HCT116 (cell line): ENCODE data around the gene LOXHD1. TPM values are rescaled to one million over a fixed set of nuclear protein-coding genes. Genes with fewer than 3 reads are reported as not detected.

ENCODE experiments used
- ATAC-seq: fragments of 200-7000 bp; cut with Tn5 transposase; 2 replicates; pipeline ENCODE4 v1.9.1; 2020; ENCODE audit warnings: mild to moderate bottlenecking, moderate library complexity
- BruUV-seq: library from RNA; stranded (reverse); fragments of 400-500 nt; replicated peaks from 2 replicates; lab custom pipeline; 2021; lab: Mats Ljungman, UMichigan
- CTCF ChIA-PET: fragments of 300-600 bp; sonication (Branson Sonifier 250); formaldehyde crosslinking; loops from one replicate; lab custom pipeline; 2021; ENCODE audit warnings: antibody characterized with exemption; lab: Charles Lee
- POLR2A ChIA-PET: fragments of 300-600, 350-600 bp; sonication (Branson Sonifier 250); formaldehyde crosslinking; loops from one replicate; lab custom pipeline; 2021; ENCODE audit warnings: antibody characterized with exemption; lab: Charles Lee
- RAD21 ChIA-PET, 2 experiments: fragments of 300-600 bp; sonication (Branson Sonifier 250); formaldehyde crosslinking; loops; one replicate each; lab custom pipeline; 2023; ENCODE audit warnings: low total read pairs in 2 of 2; ENCODE audit not compliant: uncharacterized antibody in 2 of 2, unreplicated experiment in 2 of 2, low non-redundant PET in 1 of 2; lab: Charles Lee
- DNase-seq: peaks from one replicate; pipeline ENCODE4 v3.0.0-alpha.2; 2010; ENCODE audit warnings: low read depth, low spot score
- H2AFZ ChIP-seq: fragments of 200-600 bp; shearing (Covaris generic), sonication (generic); 2 replicates; pipeline ENCODE4 v1.6.1; 2017; ENCODE audit warnings: low read depth, mixed run types, mixed read lengths, antibody characterized with exemption, low read length; ENCODE audit not compliant: poor library complexity, severe bottlenecking
- H3K27ac ChIP-seq: 2 replicates; pipeline ENCODE4 v1.5.1; 2012; ENCODE audit warnings: low read depth, low read length
- H3K27me3 ChIP-seq: fragments of 200-600 bp; sonication (generic); 2 replicates; pipeline ENCODE4 v1.6.1; 2016; ENCODE audit warnings: mixed run types, low read length, mixed read lengths; ENCODE audit not compliant: insufficient read depth
- H3K36me3 ChIP-seq, 2 experiments: fragments of 200-500 bp in 1 of 2; fragments of 200-600 bp in 1 of 2; sonication (Bioruptor generic) in 1 of 2; sonication (generic) in 1 of 2; 2 replicates each; pipeline versions ENCODE4 v1.5.1 to v1.6.1; 2014 to 2016; ENCODE audit warnings: low read length in 2 of 2, inconsistent platforms in 1 of 2, mixed read lengths in 1 of 2, mixed run types in 1 of 2; ENCODE audit not compliant: insufficient read depth in 2 of 2, control insufficient read depth in 1 of 2
- H3K4me1 ChIP-seq, 2 experiments: fragments of 200-600 bp in 1 of 2; sonication (generic) in 1 of 2; 2 replicates each; pipeline versions ENCODE4 v1.5.1 to v1.6.1; 2012 to 2017; ENCODE audit warnings: low read length in 2 of 2, inconsistent platforms in 1 of 2, mild to moderate bottlenecking in 1 of 2, mixed read lengths in 1 of 2, mixed run types in 1 of 2, moderate library complexity in 1 of 2; ENCODE audit not compliant: insufficient read depth in 2 of 2, control insufficient read depth in 1 of 2
- H3K4me2 ChIP-seq: fragments of 200-600 bp; sonication (generic); 2 replicates; pipeline ENCODE4 v1.6.1; 2017; ENCODE audit warnings: mixed run types, low read length, mixed read lengths
- H3K4me3 ChIP-seq, 2 experiments: fragments of 200-600 bp in 1 of 2; sonication (generic) in 1 of 2; replicated peaks in 1 of 2; 2 replicates each; pipeline ENCODE4 v1.5.1; 2011 to 2016; ENCODE audit warnings: low read length in 2 of 2, control low read depth in 1 of 2, low read depth in 1 of 2, mild to moderate bottlenecking in 1 of 2, mixed read lengths in 1 of 2, mixed run types in 1 of 2
- H3K79me2 ChIP-seq: fragments of 200-600 bp; sonication (generic); 2 replicates; pipeline ENCODE4 v1.6.1; 2017; ENCODE audit warnings: mild to moderate bottlenecking, mixed run types, low read length, moderate library complexity, mixed read lengths; ENCODE audit not compliant: insufficient read depth
- H3K9ac ChIP-seq: fragments of 200-600 bp; sonication (generic); 2 replicates; pipeline ENCODE4 v1.6.1; 2016; ENCODE audit warnings: low read length, mixed read lengths
- H3K9me2 ChIP-seq: fragments of 200-600 bp; sonication (generic), shearing (Covaris generic); 2 replicates; pipeline ENCODE4 v1.6.1; 2017; ENCODE audit warnings: mixed run types, mild to moderate bottlenecking, moderate library complexity; ENCODE audit not compliant: insufficient read depth
- H3K9me3 ChIP-seq, 2 experiments: fragments of 200-500 bp in 1 of 2; fragments of 200-600 bp in 1 of 2; sonication (Bioruptor generic) in 1 of 2; sonication (generic) in 1 of 2; 2 replicates each; pipeline ENCODE4 v1.6.1; 2014 to 2017; ENCODE audit warnings: low read length in 2 of 2, mixed read lengths in 2 of 2, inconsistent platforms in 1 of 2, low read depth in 1 of 2, mild to moderate bottlenecking in 1 of 2, mixed run types in 1 of 2, moderate library complexity in 1 of 2; ENCODE audit not compliant: control insufficient read depth in 1 of 2, insufficient read depth in 1 of 2
- H4K20me1 ChIP-seq: fragments of 200-600 bp; sonication (generic), shearing (Covaris generic); 2 replicates; pipeline ENCODE4 v1.6.1; 2017; ENCODE audit warnings: mixed run types, mild to moderate bottlenecking, moderate library complexity; ENCODE audit not compliant: insufficient read depth
- CEBPB ChIP-seq: IDR thresholded peaks from 2 replicates; pipeline ENCODE4 v1.6.1; 2012; ENCODE audit warnings: low read depth
- ELF1 ChIP-seq: IDR thresholded peaks from 2 replicates; pipeline ENCODE4 v1.6.1; 2012; ENCODE audit warnings: low read depth, borderline replicate concordance
- EZH2phosphoT487 ChIP-seq: fragments of 200-600 bp; IDR thresholded peaks from 2 replicates; pipeline ENCODE4 v1.6.1; 2018; ENCODE audit warnings: antibody characterized with exemption, borderline replicate concordance
- JUND ChIP-seq: IDR thresholded peaks from 2 replicates; pipeline ENCODE4 v1.6.1; 2012
- MAX ChIP-seq: IDR thresholded peaks from 2 replicates; pipeline ENCODE4 v1.6.1; 2012
- POLR2AphosphoS5 ChIP-seq: IDR thresholded peaks from 2 replicates; pipeline ENCODE4 v1.6.1; 2011; ENCODE audit warnings: mild to moderate bottlenecking, low read depth, low read length, moderate library complexity
- RAD21 ChIP-seq: IDR thresholded peaks from 2 replicates; pipeline ENCODE4 v1.6.1; 2012; ENCODE audit warnings: low read depth, mild to moderate bottlenecking
- REST ChIP-seq: IDR thresholded peaks from 2 replicates; pipeline ENCODE4 v1.6.1; 2012; ENCODE audit warnings: low read depth
- SIN3A ChIP-seq: IDR thresholded peaks from 2 replicates; pipeline ENCODE4 v1.6.1; 2012; ENCODE audit warnings: low read depth
- SP1 ChIP-seq: IDR thresholded peaks from 2 replicates; pipeline ENCODE4 v1.6.1; 2012; ENCODE audit warnings: low read depth
- TCF7L2 ChIP-seq: IDR thresholded peaks from 2 replicates; pipeline ENCODE4 v1.7.0; 2011; ENCODE audit warnings: borderline replicate concordance, inconsistent platforms; ENCODE audit not compliant: insufficient read depth, insufficient read length; ENCODE audit errors: extremely low read depth
- YY1 ChIP-seq: IDR thresholded peaks from 2 replicates; pipeline ENCODE4 v1.6.1; 2011; ENCODE audit warnings: low read length, low read depth, moderate library complexity, mild to moderate bottlenecking; ENCODE audit not compliant: insufficient replicate concordance; ENCODE audit errors: extremely low read depth
- intact Hi-C: fragments of 100-400 bp; cut with micrococcal nuclease; formaldehyde crosslinking; loops from 2 replicates; pipeline ENCODE4 v1.10.0; 2022
- total RNA-seq: library from RNA; stranded (reverse); gene quantifications from one replicate; pipeline ENCODE4 v1.2.1, GENCODE V29; 2021; ENCODE audit not compliant: unreplicated experiment
- TF ChIP-seq, protein P1 (sequence below), 3 experiments: fragments of 200-600 bp in 1 of 3; sonication (generic) in 1 of 3; IDR thresholded peaks in 2 of 3; conservative IDR thresholded peaks in 1 of 3; 2 replicates each; pipeline ENCODE4 v1.5.1; 2012 to 2017; ENCODE audit warnings: low read depth in 2 of 3, low read length in 2 of 3, antibody characterized with exemption in 1 of 3, borderline replicate concordance in 1 of 3, control low read depth in 1 of 3, mild to moderate bottlenecking in 1 of 3, mixed read lengths in 1 of 3, mixed run types in 1 of 3, moderate library complexity in 1 of 3; ENCODE audit not compliant: insufficient read depth in 1 of 3
- TF ChIP-seq, protein P2 (sequence below): IDR thresholded peaks from 2 replicates; pipeline ENCODE4 v1.6.1; 2011; ENCODE audit warnings: mild to moderate bottlenecking, low read length, moderate library complexity; ENCODE audit not compliant: insufficient replicate concordance; ENCODE audit errors: extremely low read depth
- TF ChIP-seq, protein P3 (sequence below): IDR thresholded peaks from 2 replicates; pipeline ENCODE4 v1.6.1; 2012

Gene LOXHD1
- total RNA-seq, 1 experiment from 2014 or later, result not detected

DNA sequence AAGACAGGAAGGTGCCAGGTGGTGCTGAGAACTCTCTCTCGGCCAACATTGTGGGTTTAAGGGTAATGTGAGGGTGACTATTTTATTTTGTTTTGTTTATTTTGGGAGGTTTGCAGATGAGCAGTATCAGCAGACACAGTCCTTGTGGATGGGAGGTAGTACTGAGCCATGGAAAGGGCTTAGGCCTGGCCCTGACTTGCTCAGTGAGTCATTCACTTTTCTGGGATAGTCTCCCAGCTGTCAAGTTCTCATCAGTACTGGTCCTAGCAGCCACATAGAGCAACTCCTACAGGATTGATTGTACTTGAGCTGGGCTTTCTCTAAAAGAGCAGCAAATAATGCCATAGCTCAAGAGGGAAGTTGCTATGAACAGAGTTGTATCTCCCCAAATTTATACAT lies 175.2 kb downstream of the LOXHD1 start (continued):
- TF ChIP-seq, protein P1, sequence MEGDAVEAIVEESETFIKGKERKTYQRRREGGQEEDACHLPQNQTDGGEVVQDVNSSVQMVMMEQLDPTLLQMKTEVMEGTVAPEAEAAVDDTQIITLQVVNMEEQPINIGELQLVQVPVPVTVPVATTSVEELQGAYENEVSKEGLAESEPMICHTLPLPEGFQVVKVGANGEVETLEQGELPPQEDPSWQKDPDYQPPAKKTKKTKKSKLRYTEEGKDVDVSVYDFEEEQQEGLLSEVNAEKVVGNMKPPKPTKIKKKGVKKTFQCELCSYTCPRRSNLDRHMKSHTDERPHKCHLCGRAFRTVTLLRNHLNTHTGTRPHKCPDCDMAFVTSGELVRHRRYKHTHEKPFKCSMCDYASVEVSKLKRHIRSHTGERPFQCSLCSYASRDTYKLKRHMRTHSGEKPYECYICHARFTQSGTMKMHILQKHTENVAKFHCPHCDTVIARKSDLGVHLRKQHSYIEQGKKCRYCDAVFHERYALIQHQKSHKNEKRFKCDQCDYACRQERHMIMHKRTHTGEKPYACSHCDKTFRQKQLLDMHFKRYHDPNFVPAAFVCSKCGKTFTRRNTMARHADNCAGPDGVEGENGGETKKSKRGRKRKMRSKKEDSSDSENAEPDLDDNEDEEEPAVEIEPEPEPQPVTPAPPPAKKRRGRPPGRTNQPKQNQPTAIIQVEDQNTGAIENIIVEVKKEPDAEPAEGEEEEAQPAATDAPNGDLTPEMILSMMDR (IDR thresholded peaks at IDR 0.05 in 2 of 3, conservative IDR thresholded peaks at IDR 0.05 in 1 of 3; ENCODE audit: borderline replicate concordance in 1 of 3, insufficient read depth in 1 of 3, low read depth in 2 of 3, low read length in 2 of 3), result no peak
- no peak for TF ChIP-seq MAX
- no peak for TF ChIP-seq SP1
- no peak for TF ChIP-seq CEBPB
- no peak for TF ChIP-seq ELF1
- TF ChIP-seq RAD21, result no peak
- no peak for TF ChIP-seq SIN3A
- TF ChIP-seq, all 23 proteins: peak for 0

GRCh38 chr18:46481048-46481846 lies 175.8 kb downstream of the LOXHD1 start:
- Histone ChIP-seq H3K79me2 (no peaks in the 10 kb centered on the region), H3K9ac (no peak overlapping the region), H3K4me1 (no peaks in the 10 kb centered on the region), H3K36me3 (no peaks in the 10 kb centered on the region), H4K20me1 (no peaks in the 10 kb centered on the region), H2AFZ (no peak overlapping the region), H3K9me2 (no peaks in the 10 kb centered on the region), H3K4me3 (no peak overlapping the region), H3K27me3 (peaks cover 37% of the 10 kb centered on the region), H3K4me2 (no peak overlapping the region), H3K27ac (no peak overlapping the region), H3K9me3 (no peaks in the 10 kb centered on the region)
- POLR2A ChIA-PET, result no interaction called here
- peak; percentile 27 for DNase-seq
- ATAC-seq, result peak; percentile 86
- BruUV-seq, result no TSS peak
- CTCF ChIA-PET, result interaction anchor here (4.1 kb wide), 1 partner anchor 200 kb away, joined by 19 read pairs; no protein-coding TSS in a partner anchor
- intact Hi-C loops, result loop anchor here (1.0 kb wide), 1 partner anchor 200 kb away; no protein-coding TSS in a partner anchor
- RAD21 ChIA-PET, result no interaction called here
- TF ChIP-seq YY1 (no peak), ELF1 (no peak), JUND (no peak), TCF7L2 (no peak), SP1 (no peak), POLR2AphosphoS5 (no peak), CEBPB (no peak), EZH2phosphoT487 (no peak), REST (no peak)
- TF ChIP-seq, protein P2, sequence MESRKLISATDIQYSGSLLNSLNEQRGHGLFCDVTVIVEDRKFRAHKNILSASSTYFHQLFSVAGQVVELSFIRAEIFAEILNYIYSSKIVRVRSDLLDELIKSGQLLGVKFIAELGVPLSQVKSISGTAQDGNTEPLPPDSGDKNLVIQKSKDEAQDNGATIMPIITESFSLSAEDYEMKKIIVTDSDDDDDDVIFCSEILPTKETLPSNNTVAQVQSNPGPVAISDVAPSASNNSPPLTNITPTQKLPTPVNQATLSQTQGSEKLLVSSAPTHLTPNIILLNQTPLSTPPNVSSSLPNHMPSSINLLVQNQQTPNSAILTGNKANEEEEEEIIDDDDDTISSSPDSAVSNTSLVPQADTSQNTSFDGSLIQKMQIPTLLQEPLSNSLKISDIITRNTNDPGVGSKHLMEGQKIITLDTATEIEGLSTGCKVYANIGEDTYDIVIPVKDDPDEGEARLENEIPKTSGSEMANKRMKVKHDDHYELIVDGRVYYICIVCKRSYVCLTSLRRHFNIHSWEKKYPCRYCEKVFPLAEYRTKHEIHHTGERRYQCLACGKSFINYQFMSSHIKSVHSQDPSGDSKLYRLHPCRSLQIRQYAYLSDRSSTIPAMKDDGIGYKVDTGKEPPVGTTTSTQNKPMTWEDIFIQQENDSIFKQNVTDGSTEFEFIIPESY, result no peak
- TF ChIP-seq, protein P3, sequence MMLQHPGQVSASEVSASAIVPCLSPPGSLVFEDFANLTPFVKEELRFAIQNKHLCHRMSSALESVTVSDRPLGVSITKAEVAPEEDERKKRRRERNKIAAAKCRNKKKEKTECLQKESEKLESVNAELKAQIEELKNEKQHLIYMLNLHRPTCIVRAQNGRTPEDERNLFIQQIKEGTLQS, result no peak
